ENCODE results near the gene HK1.
"Not testable (repeated sequence)": the region's sequence is repeated elsewhere in the genome, so short reads cannot be mapped to it uniquely, and the experiment has no call there.

The HK1 gene

GRCh38 chr10:69328888-69329287, 50.6 kb downstream of the HK1 start:
- not testable (repeated sequence) for DNase-seq (ENCODE audit: low spot score)

- no peak for DNase-seq (ENCODE audit: low spot score)
Measured at GRCh38 chr10:69329721-69330178, 51.5 kb downstream of the HK1 start.

GRCh38 chr10:69331161-69331560, 52.9 kb downstream of the HK1 start:
- no peak for DNase-seq (ENCODE audit: low spot score)

GRCh38 chr10:69332278-69333010, 54.1 kb downstream of the HK1 start:
- DNase-seq (ENCODE audit: low spot score) = no peak

GRCh38 chr10:69333205-69333604, 54.9 kb downstream of the HK1 start:
- DNase-seq (ENCODE audit: low spot score) = no peak

GRCh38 chr10:69333865-69334301, 55.6 kb downstream of the HK1 start:
- DNase-seq (ENCODE audit: low spot score) = not testable (repeated sequence)

- no peak for DNase-seq (ENCODE audit: low spot score)
Measured at GRCh38 chr10:69334302-69335062, 56.2 kb downstream of the HK1 start.

GRCh38 chr10:69335063-69335587, 56.8 kb downstream of the HK1 start:
- DNase-seq (ENCODE audit: low spot score) = no peak

GRCh38 chr10:69335613-69336012, 57.3 kb downstream of the HK1 start:
- DNase-seq (ENCODE audit: low spot score) = no peak

- DNase-seq (ENCODE audit: low spot score) = no peak
Measured at GRCh38 chr10:69336952-69337295, 58.6 kb downstream of the HK1 start.

- no peak for DNase-seq (ENCODE audit: low spot score)
Measured at GRCh38 chr10:69337296-69338132, 59.2 kb downstream of the HK1 start.

- DNase-seq (ENCODE audit: low spot score) = no peak
Measured at GRCh38 chr10:69338133-69338456, 59.8 kb downstream of the HK1 start.

- no peak for DNase-seq (ENCODE audit: low spot score)
Measured at GRCh38 chr10:69338547-69339450, 60.5 kb downstream of the HK1 start.

- no peak for DNase-seq (ENCODE audit: low spot score)
Measured at GRCh38 chr10:69340695-69341094, 62.4 kb downstream of the HK1 start.

GRCh38 chr10:69343905-69344304, 65.6 kb downstream of the HK1 start:
- no peak for DNase-seq (ENCODE audit: low spot score)

- DNase-seq (ENCODE audit: low spot score) = no peak
Measured at GRCh38 chr10:69344591-69345252, 66.4 kb downstream of the HK1 start.

- no peak for DNase-seq (ENCODE audit: low spot score)
Measured at GRCh38 chr10:69345402-69345801, 67.1 kb downstream of the HK1 start.

- no peak for DNase-seq (ENCODE audit: low spot score)
Measured at GRCh38 chr10:69345890-69346474, 67.7 kb downstream of the HK1 start.

- DNase-seq (ENCODE audit: low spot score) = no peak
Measured at GRCh38 chr10:69346776-69347175, 68.5 kb downstream of the HK1 start.

- DNase-seq (ENCODE audit: low spot score) = no peak
Measured at GRCh38 chr10:69348816-69349541, 70.7 kb downstream of the HK1 start.

All from D341Med (cell line).